Retinal pigment epithelial cell (primary cell): ENCODE results near the gene KIF9.
"Not testable (repeated sequence)": the region's sequence is repeated elsewhere in the genome, so short reads cannot be mapped to it uniquely, and the experiment has no call there.

Experiments used
- DNase-seq: peaks from one replicate; pipeline ENCODE4 v3.0.0-alpha.2; 2010; ENCODE audit warnings: low read depth
- H3K4me3 ChIP-seq: 2 replicates; pipeline ENCODE4 v1.5.1; 2011; ENCODE audit warnings: mild to moderate bottlenecking, low read length, control low read depth, moderate library complexity
- TF ChIP-seq, protein P1 (sequence below): conservative IDR thresholded peaks from 2 replicates; pipeline ENCODE4 v1.5.1; 2011; ENCODE audit warnings: low read depth, low read length, control low read depth, inconsistent platforms

The KIF9 gene, protein sequence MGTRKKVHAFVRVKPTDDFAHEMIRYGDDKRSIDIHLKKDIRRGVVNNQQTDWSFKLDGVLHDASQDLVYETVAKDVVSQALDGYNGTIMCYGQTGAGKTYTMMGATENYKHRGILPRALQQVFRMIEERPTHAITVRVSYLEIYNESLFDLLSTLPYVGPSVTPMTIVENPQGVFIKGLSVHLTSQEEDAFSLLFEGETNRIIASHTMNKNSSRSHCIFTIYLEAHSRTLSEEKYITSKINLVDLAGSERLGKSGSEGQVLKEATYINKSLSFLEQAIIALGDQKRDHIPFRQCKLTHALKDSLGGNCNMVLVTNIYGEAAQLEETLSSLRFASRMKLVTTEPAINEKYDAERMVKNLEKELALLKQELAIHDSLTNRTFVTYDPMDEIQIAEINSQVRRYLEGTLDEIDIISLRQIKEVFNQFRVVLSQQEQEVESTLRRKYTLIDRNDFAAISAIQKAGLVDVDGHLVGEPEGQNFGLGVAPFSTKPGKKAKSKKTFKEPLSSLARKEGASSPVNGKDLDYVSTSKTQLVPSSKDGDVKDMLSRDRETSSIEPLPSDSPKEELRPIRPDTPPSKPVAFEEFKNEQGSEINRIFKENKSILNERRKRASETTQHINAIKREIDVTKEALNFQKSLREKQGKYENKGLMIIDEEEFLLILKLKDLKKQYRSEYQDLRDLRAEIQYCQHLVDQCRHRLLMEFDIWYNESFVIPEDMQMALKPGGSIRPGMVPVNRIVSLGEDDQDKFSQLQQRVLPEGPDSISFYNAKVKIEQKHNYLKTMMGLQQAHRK

DNA sequence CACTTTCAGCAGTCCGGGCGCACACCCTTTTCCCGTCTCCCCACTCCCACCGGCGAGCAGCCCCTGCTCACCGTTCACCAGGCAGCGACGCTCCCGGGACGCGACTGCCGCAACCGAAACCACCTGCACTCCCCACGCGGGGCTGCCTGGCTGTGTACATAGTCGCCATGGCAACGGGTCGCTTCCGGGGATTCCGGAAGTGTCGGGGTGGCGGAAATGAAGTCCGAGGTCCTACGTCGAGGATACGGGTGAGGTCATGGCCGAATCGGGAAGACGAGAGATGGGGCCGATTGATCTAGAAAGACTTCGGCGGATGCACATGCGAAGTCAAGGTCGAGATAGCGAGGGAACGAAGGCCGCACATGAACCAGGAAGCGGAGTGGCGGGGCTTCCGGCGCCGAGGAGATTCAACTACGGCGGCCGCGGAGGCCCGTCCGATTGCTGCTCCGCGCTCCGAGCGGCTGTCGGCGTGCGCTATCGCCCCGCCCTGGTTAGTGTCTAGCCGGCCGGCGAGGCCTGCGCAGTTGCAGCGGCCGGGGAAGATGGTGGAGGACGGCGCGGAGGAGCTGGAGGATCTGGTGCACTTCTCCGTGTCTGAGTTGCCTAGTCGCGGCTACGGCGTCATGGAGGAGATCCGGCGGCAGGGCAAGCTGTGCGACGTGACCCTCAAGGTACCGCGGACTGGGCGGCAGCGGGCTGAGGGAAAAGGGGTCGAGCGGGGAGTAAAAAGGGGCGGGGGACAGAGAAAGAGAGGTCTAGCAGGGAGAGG lies at the start of gene KIF9, which contains the start of gene KLHL18:
Gene KIF9, minus strand, starts transcription at position 376 of the 769 bp plus-strand sequence. CDS start 5,425 bp downstream, outside the sequence.
Gene KLHL18, plus strand, starts transcription at position 521 of the 769 bp plus-strand sequence. Its CDS starts 22 bp downstream, at position 543.
- peak within 1 kb of the TSS; percentile 92 for H3K4me3 ChIP-seq
- peak; percentile 66 for DNase-seq
- TF ChIP-seq, protein P1, sequence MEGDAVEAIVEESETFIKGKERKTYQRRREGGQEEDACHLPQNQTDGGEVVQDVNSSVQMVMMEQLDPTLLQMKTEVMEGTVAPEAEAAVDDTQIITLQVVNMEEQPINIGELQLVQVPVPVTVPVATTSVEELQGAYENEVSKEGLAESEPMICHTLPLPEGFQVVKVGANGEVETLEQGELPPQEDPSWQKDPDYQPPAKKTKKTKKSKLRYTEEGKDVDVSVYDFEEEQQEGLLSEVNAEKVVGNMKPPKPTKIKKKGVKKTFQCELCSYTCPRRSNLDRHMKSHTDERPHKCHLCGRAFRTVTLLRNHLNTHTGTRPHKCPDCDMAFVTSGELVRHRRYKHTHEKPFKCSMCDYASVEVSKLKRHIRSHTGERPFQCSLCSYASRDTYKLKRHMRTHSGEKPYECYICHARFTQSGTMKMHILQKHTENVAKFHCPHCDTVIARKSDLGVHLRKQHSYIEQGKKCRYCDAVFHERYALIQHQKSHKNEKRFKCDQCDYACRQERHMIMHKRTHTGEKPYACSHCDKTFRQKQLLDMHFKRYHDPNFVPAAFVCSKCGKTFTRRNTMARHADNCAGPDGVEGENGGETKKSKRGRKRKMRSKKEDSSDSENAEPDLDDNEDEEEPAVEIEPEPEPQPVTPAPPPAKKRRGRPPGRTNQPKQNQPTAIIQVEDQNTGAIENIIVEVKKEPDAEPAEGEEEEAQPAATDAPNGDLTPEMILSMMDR: no peak

DNA sequence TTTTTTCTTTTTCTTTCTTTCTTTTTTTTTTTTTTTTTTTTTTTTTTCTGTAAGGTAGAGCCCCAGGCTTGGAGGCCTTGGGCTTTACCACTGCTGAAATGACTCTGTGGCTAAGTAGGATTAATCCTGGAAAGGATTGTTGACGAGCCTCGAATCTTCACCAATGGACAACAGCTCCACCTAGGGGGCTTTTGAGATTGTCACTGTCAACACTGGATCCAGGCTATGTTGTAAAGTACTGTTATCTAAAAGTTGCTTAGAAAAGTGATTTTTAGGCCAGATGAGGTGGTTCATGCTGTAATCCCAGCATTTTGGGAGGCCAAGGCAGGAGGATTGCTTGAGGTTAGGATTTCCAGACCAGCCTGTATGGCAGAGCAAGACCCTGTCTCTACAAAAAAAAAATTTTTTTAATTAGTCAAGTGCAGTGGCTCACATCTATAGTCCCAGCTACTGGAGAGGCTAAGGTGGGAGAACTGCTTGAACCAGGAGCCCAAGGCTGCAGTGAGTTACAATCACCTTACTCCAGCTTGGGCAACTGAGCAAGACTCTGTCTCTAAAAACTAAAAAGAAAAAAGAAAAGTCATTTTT lies 41.8 kb upstream of the KIF9 start:
- TF ChIP-seq, protein P1: peak; percentile 84
- no peak overlapping the region for H3K4me3 ChIP-seq
- peak; percentile 71 for DNase-seq

DNA sequence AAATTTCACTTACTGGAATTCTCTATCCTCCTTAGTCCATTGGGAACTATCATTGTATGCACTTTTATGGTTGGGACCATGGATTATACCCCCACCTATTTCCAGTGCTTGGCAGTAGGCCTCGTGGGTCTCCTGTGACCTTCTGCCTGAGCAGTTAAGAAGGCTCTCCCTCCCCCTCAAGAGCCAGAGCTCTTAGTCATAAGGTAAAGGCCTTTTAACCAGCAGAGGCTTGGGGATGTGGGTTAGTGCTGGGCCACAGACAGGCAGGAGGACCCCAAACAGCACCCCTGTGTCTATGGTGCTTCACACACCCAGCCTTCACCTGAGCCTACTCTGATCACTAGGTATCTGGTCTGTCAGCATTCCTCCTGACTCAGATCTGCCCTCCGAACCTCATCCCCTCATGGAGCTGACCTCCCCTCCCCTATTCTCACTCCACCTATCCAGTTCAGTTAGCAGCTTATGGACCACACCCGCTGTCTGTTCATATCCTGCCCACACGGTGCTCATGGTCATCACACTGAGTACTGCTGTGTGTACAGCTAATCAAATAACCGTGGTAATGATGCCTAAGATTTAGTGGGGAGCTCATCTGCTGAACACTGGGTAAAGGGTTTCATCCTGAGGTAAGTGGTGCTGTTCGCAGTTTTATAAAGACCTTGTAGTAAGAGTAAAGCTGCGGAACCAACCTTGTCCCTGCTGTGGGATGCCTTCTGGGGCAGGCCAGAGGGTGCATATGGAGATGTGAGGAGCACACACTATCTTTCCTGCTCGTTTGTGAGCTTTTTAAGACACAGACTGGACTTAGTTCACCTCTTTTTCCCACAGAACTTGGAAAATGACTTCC lies 41.1 kb upstream of the KIF9 start:
- H3K4me3 ChIP-seq: no peak overlapping the region
- TF ChIP-seq, protein P1: no peak

DNA sequence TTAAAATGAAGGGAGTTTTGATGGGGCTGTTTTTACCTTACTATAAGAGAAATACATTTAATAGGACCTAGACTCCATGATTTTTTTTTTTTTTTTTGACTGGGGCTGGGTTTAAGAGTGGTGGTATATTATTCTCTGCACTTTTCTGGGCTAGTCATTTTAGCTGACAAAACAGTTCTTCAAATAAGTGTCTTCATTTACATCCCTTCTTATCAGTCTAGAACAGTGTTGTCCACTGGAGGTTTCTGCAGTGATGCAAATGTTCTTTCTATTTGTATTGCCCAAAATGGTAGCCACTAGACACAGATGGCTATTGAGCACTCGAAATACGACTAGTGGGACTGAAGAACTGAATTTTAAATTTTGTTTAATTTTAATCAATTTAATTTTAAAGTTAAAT lies 37.4 kb upstream of the KIF9 start:
- no peak overlapping the region for H3K4me3 ChIP-seq
- DNase-seq: no peak
- TF ChIP-seq, protein P1: no peak

More for the DNA sequence above, 41.1 kb upstream of the KIF9 start:
- DNase-seq: peak; percentile 61

DNA sequence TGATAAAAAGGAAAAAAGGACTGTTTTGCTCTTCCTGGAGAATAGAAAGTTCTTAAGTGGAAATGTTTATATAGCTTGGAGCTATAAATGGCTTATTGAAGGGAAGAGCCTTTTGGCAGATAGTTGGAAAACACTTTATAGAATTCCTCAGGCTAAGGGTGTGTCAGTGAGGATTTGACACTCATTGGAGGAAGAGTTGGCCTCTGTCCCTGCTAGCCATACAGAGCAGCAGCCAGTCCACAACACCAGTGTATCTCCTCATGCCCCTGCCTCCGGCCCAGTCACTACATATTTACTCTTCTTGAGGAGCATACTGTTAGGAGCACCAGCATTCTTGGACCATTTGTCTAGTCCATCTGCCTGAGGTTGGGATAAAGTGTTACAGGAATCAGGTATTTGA lies 36.3 kb upstream of the KIF9 start:
- TF ChIP-seq, protein P1: no peak
- no peak for DNase-seq
- H3K4me3 ChIP-seq: no peak overlapping the region

DNA sequence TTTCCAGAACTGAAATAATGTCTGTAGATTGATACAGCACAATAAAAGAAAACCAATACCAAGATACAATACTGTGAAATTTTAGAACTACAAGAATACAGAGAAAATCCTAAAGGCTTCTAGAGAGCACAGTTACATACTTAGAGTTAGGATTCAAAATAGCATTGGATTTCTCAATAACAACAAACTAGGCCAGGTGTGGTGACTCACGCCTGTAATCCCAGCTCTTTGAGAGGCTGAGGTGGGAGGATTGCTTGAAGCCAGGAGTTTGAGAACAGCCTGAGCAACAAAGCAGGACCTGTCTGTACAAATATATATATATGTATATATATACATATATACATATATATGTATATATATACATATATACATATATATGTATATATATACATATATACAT lies 33.6 kb upstream of the KIF9 start:
- H3K4me3 ChIP-seq, DNase-seq: not testable (repeated sequence)
